Heart left ventricle (tissue), 16 donors: ENCODE measurements around the gene NOTCH4. TPM values are rescaled to one million over a fixed set of nuclear protein-coding genes. Genes with fewer than 3 reads are reported as not detected.
"Not testable (repeated sequence)": the region's sequence is repeated elsewhere in the genome, so short reads cannot be mapped to it uniquely, and the experiment has no call there.

Source experiments
- ATAC-seq, 4 donors: fragments of 200-7000 bp; cut with Tn5 transposase; one replicate each; pipeline ENCODE4 v1.9.1; 2020 to 2022; ENCODE audit warnings: moderate library complexity in 4 of 4, mild to moderate bottlenecking in 3 of 4, moderate number of reproducible peaks in 1 of 4
- DNase-seq, 5 donors: peaks; one replicate each; pipeline ENCODE4 v3.0.0-alpha.2; 2020
- H3K27ac ChIP-seq, 12 donors: fragments of 200-600 bp; sonication (generic) in 4 of 12; one replicate each; pipeline versions ENCODE4 v1.5.0 to v1.8.0; 2016 to 2022; ENCODE audit warnings: mild to moderate bottlenecking in 2 of 12
- H3K27me3 ChIP-seq, 9 donors: fragments of 200-600 bp; sonication (generic) in 2 of 9; one replicate each; pipeline versions ENCODE4 v1.5.1 to v1.8.0; 2016 to 2022; ENCODE audit warnings: mild to moderate bottlenecking in 3 of 9
- H3K36me3 ChIP-seq, 9 donors: fragments of 200-600 bp; sonication (generic) in 2 of 9; one replicate each; pipeline versions ENCODE4 v1.5.0 to v1.8.0; 2018 to 2022; ENCODE audit warnings: mild to moderate bottlenecking in 2 of 9
- H3K4me1 ChIP-seq, 12 donors: fragments of 200-600 bp; sonication (generic) in 4 of 12; one replicate each; pipeline versions ENCODE4 v1.5.0 to v1.8.0; 2016 to 2022; ENCODE audit warnings: mild to moderate bottlenecking in 3 of 12
- H3K4me3 ChIP-seq, 12 donors: fragments of 200-600 bp; sonication (generic) in 4 of 12; one replicate each; pipeline versions ENCODE4 v1.5.0 to v1.8.0; 2017 to 2022; ENCODE audit warnings: mild to moderate bottlenecking in 9 of 12, moderate library complexity in 4 of 12
- H3K9me3 ChIP-seq, 12 donors: fragments of 200-600 bp; sonication (generic) in 4 of 12; one replicate each; pipeline versions ENCODE4 v1.5.0 to v1.8.0; 2016 to 2022; ENCODE audit warnings: mild to moderate bottlenecking in 1 of 12
- POLR2A ChIP-seq, 2 donors: fragments of 450-650 bp; IDR thresholded peaks; one replicate each; pipeline ENCODE4 v1.6.1; 2017; ENCODE audit warnings: antibody characterized with exemption in 2 of 2, mild to moderate bottlenecking in 2 of 2, moderate library complexity in 2 of 2
- WGBS, 4 donors: extraction: QIAGEN DNeasy Blood & Tissue Kit in 2 of 4; methylation state at CpG; one replicate each; pipeline versions ENCODE4 v1.1.5 to v1.1.7; 2013 to 2018; 5-methylcytosine and 5-hydroxymethylcytosine counted together
- intact Hi-C, 10 donors: fragments of 100-400 bp; cut with DNase I; formaldehyde crosslinking; loops; one replicate each; pipeline versions ENCODE4 v1.11.1 to v1.14.2; 2022
- polyA plus RNA-seq, 2 donors: library from polyadenylated mRNA; stranded (reverse); fragments of 200-250 nt; gene quantifications; one replicate each; pipeline ENCODE4 v1.2.3, GENCODE V29; 2013
- total RNA-seq, 9 donors: library from RNA; depleted of rRNA in 2 of 9; stranded (reverse); fragments of >200 nt in 2 of 9; fragmentation: NEBNext Ultra II Directional in 3 of 9; extraction: Animal tissue kit (Norgen Biotek cat#: 25700) in 3 of 9; gene quantifications; one replicate each; pipeline versions ENCODE4 v1.1.0 to v1.2.4, GENCODE V29; 2016 to 2023
- TF ChIP-seq, protein P1 (sequence below), 12 donors: fragments of 200-600 bp; sonication (generic) in 4 of 12; IDR thresholded peaks; one replicate each; pipeline versions ENCODE4 v1.5.0 to v1.8.0; 2018 to 2022; ENCODE audit warnings: antibody characterized with exemption in 12 of 12, mild to moderate bottlenecking in 5 of 12
- donor health status: ischemic (EF 13 %, LVEDD 7.1; RV severe dilation, severe dysfunction).
- donor health status: healthy with polysubstance abuse.
- donor health status: DM: no; HTN: yes; CAD: no.
- donor health status: DM: no; HTN: no; CAD: no.
- donor health status: ischemic (EF 25% LVEDD 6.9; RV normal size, moderate dysfunction).
- donor health status: ischemic (EF 25% LVEDD 5.7; RV mildly dilated, moderate dysfunction).
- donor health status: healthy.
- donor health status: DM: yes; HTN: yes; CAD: no.
- donor health status: ischemic (EF 35%, LVEDD 5.7; RV mildly dilated, moderate dysfunction).
- donor health status: nonischemic (EF 11% LVEDD 7.7; RV severe dilation, severe dysfunction).
- donor health status: DM: yes; HTN: yes; CAD: no.
- donor health status: PGD.
- donor health status: ischemic (EF 29% LVEDD 5.4; RV normal size, mild dysfunction).
- donor health status: nonischemic (EF 23%, LVEDD 6.1; RV moderate dilation, normal function).

Gene NOTCH4
- total and polyA plus RNA-seq, 11 donors: 15.8 to 55.5 (median 24.9) TPM

DNA sequence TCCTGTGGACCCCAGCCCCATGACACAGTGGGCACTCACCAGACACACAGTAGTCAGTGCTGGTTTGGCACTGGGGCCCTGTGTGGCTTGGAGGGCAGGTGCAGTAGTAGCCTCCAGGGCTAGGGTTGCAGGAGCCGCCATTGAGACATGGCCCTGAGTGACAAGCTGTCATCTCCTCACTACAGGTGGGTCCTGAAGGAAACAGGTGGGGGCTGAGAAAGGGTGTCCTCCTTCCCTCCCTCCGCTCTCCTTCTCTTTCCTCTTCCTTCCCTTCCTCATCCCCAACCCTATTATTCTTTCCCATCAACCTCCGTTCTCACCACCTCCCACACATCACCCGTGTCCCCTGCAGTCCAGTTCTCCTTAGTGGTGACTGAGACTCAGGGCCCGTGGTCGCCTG, 10.2 kb downstream of the NOTCH4 start:
- Histone ChIP-seq H3K4me3 (no peak overlapping the region), H3K4me1 (no peaks in the 10 kb centered on the region), H3K27ac (no peak overlapping the region), H3K9me3 (no peaks in the 10 kb centered on the region), H3K36me3 (peaks cover 0 to 70% (median 23%) of the 10 kb centered on the region in 9 donors), H3K27me3 (no peaks in the 10 kb centered on the region)
- TF ChIP-seq, protein P1, sequence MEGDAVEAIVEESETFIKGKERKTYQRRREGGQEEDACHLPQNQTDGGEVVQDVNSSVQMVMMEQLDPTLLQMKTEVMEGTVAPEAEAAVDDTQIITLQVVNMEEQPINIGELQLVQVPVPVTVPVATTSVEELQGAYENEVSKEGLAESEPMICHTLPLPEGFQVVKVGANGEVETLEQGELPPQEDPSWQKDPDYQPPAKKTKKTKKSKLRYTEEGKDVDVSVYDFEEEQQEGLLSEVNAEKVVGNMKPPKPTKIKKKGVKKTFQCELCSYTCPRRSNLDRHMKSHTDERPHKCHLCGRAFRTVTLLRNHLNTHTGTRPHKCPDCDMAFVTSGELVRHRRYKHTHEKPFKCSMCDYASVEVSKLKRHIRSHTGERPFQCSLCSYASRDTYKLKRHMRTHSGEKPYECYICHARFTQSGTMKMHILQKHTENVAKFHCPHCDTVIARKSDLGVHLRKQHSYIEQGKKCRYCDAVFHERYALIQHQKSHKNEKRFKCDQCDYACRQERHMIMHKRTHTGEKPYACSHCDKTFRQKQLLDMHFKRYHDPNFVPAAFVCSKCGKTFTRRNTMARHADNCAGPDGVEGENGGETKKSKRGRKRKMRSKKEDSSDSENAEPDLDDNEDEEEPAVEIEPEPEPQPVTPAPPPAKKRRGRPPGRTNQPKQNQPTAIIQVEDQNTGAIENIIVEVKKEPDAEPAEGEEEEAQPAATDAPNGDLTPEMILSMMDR (IDR thresholded peaks at IDR 0.05): no peak
- TF ChIP-seq POLR2A (IDR thresholded peaks at IDR 0.05): no peak
- DNase-seq (no peak), ATAC-seq (peak in 1 of 4 donors; percentile 27)
- intact Hi-C loops: no loop called here
- WGBS, 4 donors: 79 to 92% (median 85%) methylated on average over 6 of the region's 6 CpGs

DNA sequence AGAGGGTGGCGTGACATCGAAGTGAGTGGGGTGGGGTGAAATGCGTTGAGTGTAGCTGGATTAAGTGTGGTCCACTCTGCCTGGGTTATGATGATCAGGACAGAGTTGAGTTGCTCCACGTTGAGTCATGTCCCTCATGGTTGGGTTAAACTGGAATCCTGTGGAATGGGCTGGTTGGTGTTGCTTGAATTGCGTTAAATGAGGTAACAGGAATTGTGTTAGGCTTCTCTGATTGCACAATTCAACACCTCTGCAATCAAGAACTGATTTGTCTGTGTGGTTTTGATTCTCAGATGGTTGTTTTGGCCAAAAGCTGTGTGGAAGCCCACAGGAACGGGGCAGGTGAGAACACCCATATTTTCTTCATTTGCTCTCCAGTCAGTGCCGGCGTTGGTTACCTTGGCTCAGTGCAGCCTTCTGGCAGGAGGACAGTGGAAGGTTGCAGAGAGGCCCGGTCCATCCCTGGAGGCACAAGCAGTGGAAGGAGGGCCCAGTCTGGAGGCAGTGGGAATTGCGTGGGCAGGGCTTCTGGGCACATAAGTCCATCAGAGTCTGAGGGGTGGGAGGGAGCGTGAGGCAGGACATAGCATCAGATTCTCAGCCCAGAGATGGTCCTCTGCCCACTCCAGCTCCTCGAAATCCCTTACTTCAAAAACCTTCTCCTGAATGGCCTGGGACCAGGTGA, 11.6 kb downstream of the NOTCH4 start:
- DNase-seq (no peak), ATAC-seq (peak in 2 of 4 donors; percentile 29 to 33)
- no peaks in the 10 kb centered on the region for H3K27me3 ChIP-seq
- TF ChIP-seq POLR2A (IDR thresholded peaks at IDR 0.05): no peak
- TF ChIP-seq, protein P1 (IDR thresholded peaks at IDR 0.05): no peak
- H3K27ac ChIP-seq: no peak overlapping the region
- intact Hi-C loops: no loop called here
- no peaks in the 10 kb centered on the region for H3K9me3 ChIP-seq
- no peak overlapping the region for H3K4me3 ChIP-seq
- WGBS, 4 donors: 77 to 88% (median 85%) methylated on average over 12 of the region's 12 CpGs
- no peaks in the 10 kb centered on the region for H3K4me1 ChIP-seq
- peaks cover 0 to 64% (median 11%) of the 10 kb centered on the region in 9 donors for H3K36me3 ChIP-seq

DNA sequence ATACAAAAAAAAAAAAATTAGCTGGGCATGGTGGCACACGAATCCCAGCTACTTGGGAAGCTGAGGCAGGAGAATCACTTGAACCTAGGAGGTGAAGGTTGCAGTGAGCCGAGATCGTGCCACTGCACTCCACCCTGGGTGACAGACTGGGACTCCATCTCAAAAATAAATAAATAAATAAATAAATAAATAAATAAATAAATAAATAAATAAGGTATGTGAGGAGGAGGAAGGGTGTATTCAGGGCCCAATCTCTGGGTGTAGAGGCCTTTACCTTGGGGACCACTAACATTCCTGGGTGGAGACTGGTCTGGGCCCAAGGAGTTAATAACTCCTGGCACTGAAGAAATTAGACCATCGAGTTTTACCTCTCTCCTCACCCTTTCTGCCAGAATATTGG, 12.4 kb downstream of the NOTCH4 start:
- ATAC-seq, DNase-seq, H3K4me3 ChIP-seq, H3K27me3 ChIP-seq, H3K27ac ChIP-seq, H3K9me3 ChIP-seq, H3K4me1 ChIP-seq, intact Hi-C loops: not testable (repeated sequence)
- peaks cover 0 to 57% (median 4%) of the 10 kb centered on the region in 9 donors for H3K36me3 ChIP-seq
- 85 to 90% (median 88%) methylated on average over 4 of the region's 4 CpGs for WGBS, 4 donors

DNA sequence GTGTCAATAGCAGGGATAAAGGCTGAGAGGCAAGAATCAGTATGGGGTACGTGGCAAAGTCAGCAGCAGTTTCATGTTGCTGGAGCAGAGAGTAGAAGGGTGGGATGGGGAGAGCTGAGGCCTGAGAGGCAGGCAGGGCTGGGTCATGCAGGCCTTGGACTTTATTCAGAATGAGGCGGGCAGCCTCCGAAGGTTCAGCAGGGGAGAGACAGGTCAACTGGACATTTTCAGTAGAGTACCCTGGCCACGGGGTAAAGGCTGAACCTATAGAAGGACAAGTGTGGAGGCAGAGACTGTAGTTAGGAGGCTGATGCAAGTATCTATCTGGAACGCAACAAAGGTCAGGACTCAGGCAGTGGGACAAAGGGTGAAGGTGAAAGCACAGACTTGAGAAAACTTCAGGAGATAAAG, 13.7 kb downstream of the NOTCH4 start:
- intact Hi-C loops: no loop called here
- no peak overlapping the region for H3K27ac ChIP-seq
- H3K4me1 ChIP-seq: no peaks in the 10 kb centered on the region
- no peak for DNase-seq
- H3K27me3 ChIP-seq: no peaks in the 10 kb centered on the region
- 85 to 90% (median 88%) methylated on average over 5 of the region's 5 CpGs for WGBS, 4 donors
- TF ChIP-seq POLR2A (IDR thresholded peaks at IDR 0.05): no peak
- TF ChIP-seq, protein P1 (IDR thresholded peaks at IDR 0.05): no peak
- H3K4me3 ChIP-seq: no peak overlapping the region
- no peak for ATAC-seq
- H3K9me3 ChIP-seq: no peaks in the 10 kb centered on the region
- peaks cover 0 to 50% (median 4%) of the 10 kb centered on the region in 9 donors for H3K36me3 ChIP-seq

DNA sequence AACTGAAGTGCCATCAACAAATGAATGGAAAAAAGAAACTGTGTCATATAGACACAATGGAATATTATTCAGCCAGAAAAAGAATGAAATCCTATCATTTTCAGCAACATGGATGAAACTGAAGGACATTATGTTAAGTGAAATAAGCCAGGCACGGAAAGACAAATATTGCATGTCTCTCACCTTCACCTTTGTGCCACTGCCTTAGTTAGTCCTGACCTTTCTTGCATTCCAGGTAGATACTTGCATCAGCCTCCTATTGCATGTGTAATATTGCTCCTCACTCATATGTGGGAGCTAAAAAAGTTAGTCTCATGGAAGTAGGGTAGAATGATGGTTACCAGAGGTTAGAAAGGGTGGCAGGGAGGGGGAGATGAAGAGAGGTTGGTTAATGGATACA, 14.9 kb downstream of the NOTCH4 start:
- Histone ChIP-seq H3K36me3 (peaks cover 0 to 50% (median 8%) of the 10 kb centered on the region in 9 donors), H3K27me3 (no peaks in the 10 kb centered on the region), H3K9me3 (no peaks in the 10 kb centered on the region), H3K4me3 (no peak overlapping the region), H3K4me1 (no peaks in the 10 kb centered on the region), H3K27ac (no peak overlapping the region)
- 79 to 93% (median 85%) methylated on average over 1 of the region's 1 CpG for WGBS, 4 donors
- ATAC-seq (no peak), DNase-seq (no peak)
- intact Hi-C loops: no loop called here
- TF ChIP-seq POLR2A (IDR thresholded peaks at IDR 0.05): no peak
- TF ChIP-seq, protein P1 (IDR thresholded peaks at IDR 0.05): no peak
